WTC11 (cell line): ENCODE data around the gene SPPL2B. TPM values are rescaled to one million over a fixed set of nuclear protein-coding genes. Genes with fewer than 3 reads are reported as not detected.
"Not testable (repeated sequence)": the region's sequence is repeated elsewhere in the genome, so short reads cannot be mapped to it uniquely, and the experiment has no call there.

ENCODE experiments used
- ATAC-seq: fragments of 200-7000 bp; cut with Tn5 transposase; 2 replicates; pipeline ENCODE4 v1.10.0; 2021; ENCODE audit warnings: mild to moderate bottlenecking, moderate library complexity
- CTCF ChIA-PET: fragments of 300-600 bp; sonication (Branson Sonifier 250); formaldehyde crosslinking; loops from one replicate; lab custom pipeline; 2021; ENCODE audit warnings: antibody characterized with exemption; lab: Charles Lee
- POLR2A ChIA-PET: fragments of 350-600 bp; sonication (Branson Sonifier 250); formaldehyde crosslinking; loops from one replicate; lab custom pipeline; 2021; ENCODE audit warnings: antibody characterized with exemption; lab: Charles Lee
- DNase-seq: peaks from one replicate; pipeline ENCODE4 v3.0.0; 2021; ENCODE audit warnings: low spot score
- H3K27ac Mint-ChIP-seq: 2 replicates; pipeline ENCODE4 v1.8.0; 2021; ENCODE audit warnings: mixed read lengths
- H3K27me3 Mint-ChIP-seq: 2 replicates; pipeline ENCODE4 v1.8.0; 2021; ENCODE audit warnings: low read depth, mild to moderate bottlenecking, moderate library complexity, mixed read lengths
- H3K36me3 Mint-ChIP-seq: 2 replicates; pipeline ENCODE4 v1.8.0; 2021; ENCODE audit warnings: mixed read lengths
- H3K4me1 Mint-ChIP-seq: 2 replicates; pipeline ENCODE4 v1.8.0; 2022; ENCODE audit warnings: mixed read lengths
- H3K4me3 Mint-ChIP-seq: 2 replicates; pipeline ENCODE4 v1.8.0; 2021; ENCODE audit warnings: mild to moderate bottlenecking, moderate library complexity, mixed read lengths
- H3K9me3 Mint-ChIP-seq: 2 replicates; pipeline ENCODE4 v1.8.0; 2021; ENCODE audit warnings: mixed read lengths
- AR ChIP-seq: fragments of 250-450 bp; sonication (Bioruptor Pico); IDR thresholded peaks from 2 replicates; pipeline ENCODE4 v1.9.0; 2021; ENCODE audit warnings: mild to moderate bottlenecking
- ATF3 ChIP-seq: sonication (generic); formaldehyde crosslinking; conservative IDR thresholded peaks from 2 replicates; pipeline ENCODE4 v1.8.1; 2022; ENCODE audit warnings: mild to moderate bottlenecking, missing genetic modification reagents
- ELF4 ChIP-seq: sonication (generic); formaldehyde crosslinking; IDR thresholded peaks from 2 replicates; pipeline ENCODE4 v1.8.1; 2022; ENCODE audit warnings: low read depth, mild to moderate bottlenecking, moderate library complexity, missing genetic modification reagents
- ERG ChIP-seq: fragments of 250-450 bp; sonication (Bioruptor Pico); IDR thresholded peaks from 2 replicates; pipeline ENCODE4 v1.8.0; 2021; ENCODE audit warnings: mild to moderate bottlenecking
- NR3C1 ChIP-seq: sonication (generic); formaldehyde crosslinking; conservative IDR thresholded peaks from 2 replicates; pipeline ENCODE4 v1.8.1; 2023; ENCODE audit warnings: low read depth, mild to moderate bottlenecking, missing genetic modification reagents
- SMAD3 ChIP-seq: sonication (generic); formaldehyde crosslinking; IDR thresholded peaks from 2 replicates; pipeline ENCODE4 v1.8.0; 2022; ENCODE audit warnings: missing genetic modification reagents, mild to moderate bottlenecking, borderline replicate concordance
- SP1 ChIP-seq: sonication (generic); formaldehyde crosslinking; conservative IDR thresholded peaks from 2 replicates; pipeline ENCODE4 v1.8.1; 2022; ENCODE audit warnings: missing genetic modification reagents
- ZNF281 ChIP-seq: sonication (generic); formaldehyde crosslinking; IDR thresholded peaks from 2 replicates; pipeline ENCODE4 v1.8.0; 2023; ENCODE audit warnings: mild to moderate bottlenecking, missing genetic modification reagents
- ZNF396 ChIP-seq: fragments of 250-450 bp; sonication (Bioruptor Pico); IDR thresholded peaks from 2 replicates; pipeline ENCODE4 v1.8.0; 2021; ENCODE audit warnings: mild to moderate bottlenecking, moderate library complexity, borderline replicate concordance
- ZNF512 ChIP-seq: sonication (generic); formaldehyde crosslinking; IDR thresholded peaks from 2 replicates; pipeline ENCODE4 v1.8.1; 2022; ENCODE audit warnings: missing genetic modification reagents, borderline replicate concordance
- total RNA-seq: library from RNA; stranded (reverse); gene quantifications from 3 replicates; pipeline ENCODE4 v1.2.3, GENCODE V29; 2021

Gene SPPL2B
- total RNA-seq, 1 experiment from 2014 or later, result 117 TPM

GRCh38 chr19:2280633-2281264 lies 47.7 kb upstream of the SPPL2B start:
- Mint-ChIP-seq H3K4me3 (no peak overlapping the region), H3K27me3 (peaks cover 8% of the 10 kb centered on the region), H3K4me1 (peaks cover 5% of the 10 kb centered on the region; the same call in 1 of the 2 replicates), H3K36me3 (no peaks in the 10 kb centered on the region), H3K9me3 (no peaks in the 10 kb centered on the region), H3K27ac (no peak overlapping the region)
- CTCF ChIA-PET, result interaction anchor here (0.7 kb wide), 1 partner anchor 10 kb away, joined by 3 read pairs; no protein-coding TSS in a partner anchor
- no peak for TF ChIP-seq NR3C1 (CRISPR knock-in tag)
- no peak for TF ChIP-seq ZNF281 (CRISPR knock-in tag)
- TF ChIP-seq ZNF512 (CRISPR knock-in tag), result no peak
- no peak for TF ChIP-seq SMAD3
- no peak for TF ChIP-seq AR (CRISPR knock-in tag)
- TF ChIP-seq ERG (CRISPR knock-in tag), result no peak
- no peak for TF ChIP-seq SP1 (CRISPR knock-in tag)
- TF ChIP-seq ATF3, result no peak
- TF ChIP-seq ZNF396 (CRISPR knock-in tag), result no peak
- no peak for TF ChIP-seq ELF4 (CRISPR knock-in tag)
- no peak for DNase-seq
- POLR2A ChIA-PET, result no interaction called here
- ATAC-seq, result no peak; the same call in 1 of the 2 replicates

GRCh38 chr19:2281265-2282061 lies 47.0 kb upstream of the SPPL2B start:
- H3K4me1 Mint-ChIP-seq, POLR2A ChIA-PET, DNase-seq, H3K9me3 Mint-ChIP-seq, H3K36me3 Mint-ChIP-seq, H3K27ac Mint-ChIP-seq: not testable (repeated sequence)
- peak; percentile 12 for ATAC-seq
- peak overlapping the region; percentile 67 for H3K4me3 Mint-ChIP-seq
- CTCF ChIA-PET, result interaction anchor here (2.4 kb wide), 1 partner anchor 34 kb away, joined by 13 read pairs; no protein-coding TSS in a partner anchor
- peaks cover 10% of the 10 kb centered on the region for H3K27me3 Mint-ChIP-seq
